HG03378 (cell line): ENCODE data around the gene UBE2H.
"Not testable (repeated sequence)": the region's sequence is repeated elsewhere in the genome, so short reads cannot be mapped to it uniquely, and the experiment has no call there.

Experiments
- ATAC-seq: cut with Tn5 transposase; IDR thresholded peaks from one replicate; pipeline ENCODE4 v1.9.1; 2021; ENCODE audit warnings: mild to moderate bottlenecking, moderate library complexity; ENCODE audit not compliant: unreplicated experiment

The UBE2H gene

DNA sequence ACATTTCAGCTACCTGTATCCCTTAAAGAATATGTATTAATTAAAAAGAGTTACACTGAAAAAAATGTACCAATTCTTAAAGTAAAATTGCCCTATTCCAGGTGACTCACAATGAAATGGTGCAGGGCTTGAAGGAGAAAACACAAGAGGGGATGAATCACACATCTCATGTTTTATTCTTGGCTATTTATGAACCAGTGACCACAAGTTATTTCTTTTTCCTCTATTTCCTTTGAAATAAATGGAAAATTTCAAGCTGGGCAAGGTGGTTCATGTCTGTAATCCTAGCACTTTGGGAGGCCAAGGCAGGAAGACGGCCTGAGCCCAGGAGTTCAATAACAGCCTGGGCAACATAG, 106.8 kb downstream of the UBE2H start:
- ATAC-seq, result no peak

- ATAC-seq, result no peak
Observed at GRCh38 chr7:129845178-129845971, 107.4 kb downstream of the UBE2H start.

- no peak for ATAC-seq
Observed at GRCh38 chr7:129843978-129844840, 108.6 kb downstream of the UBE2H start.

- ATAC-seq, result no peak
Observed at GRCh38 chr7:129843365-129843898, 109.3 kb downstream of the UBE2H start.

GRCh38 chr7:129841465-129841864, 111.3 kb downstream of the UBE2H start:
- ATAC-seq, result no peak

DNA sequence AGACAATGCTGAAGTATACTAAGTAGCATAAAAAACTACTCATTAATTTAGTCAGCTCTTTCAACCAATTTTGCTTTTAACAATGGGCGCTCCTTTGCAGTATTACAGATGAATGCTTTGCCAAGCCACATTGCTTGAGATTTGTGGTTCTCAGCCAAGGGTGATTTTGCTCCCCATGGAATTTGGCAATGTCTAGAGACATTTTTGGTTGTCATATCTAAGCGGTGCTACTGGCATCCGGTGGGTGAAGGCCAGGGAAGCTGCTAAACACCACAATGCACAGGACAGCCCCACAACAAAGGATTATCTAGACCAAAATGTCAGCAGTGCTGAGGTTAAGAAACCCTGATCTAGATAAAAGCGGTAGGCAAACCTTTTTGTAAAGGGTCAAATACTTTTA, 112.0 kb downstream of the UBE2H start:
- no peak for ATAC-seq

- ATAC-seq, result no peak
Observed at GRCh38 chr7:129836983-129837382, 115.8 kb downstream of the UBE2H start.

DNA sequence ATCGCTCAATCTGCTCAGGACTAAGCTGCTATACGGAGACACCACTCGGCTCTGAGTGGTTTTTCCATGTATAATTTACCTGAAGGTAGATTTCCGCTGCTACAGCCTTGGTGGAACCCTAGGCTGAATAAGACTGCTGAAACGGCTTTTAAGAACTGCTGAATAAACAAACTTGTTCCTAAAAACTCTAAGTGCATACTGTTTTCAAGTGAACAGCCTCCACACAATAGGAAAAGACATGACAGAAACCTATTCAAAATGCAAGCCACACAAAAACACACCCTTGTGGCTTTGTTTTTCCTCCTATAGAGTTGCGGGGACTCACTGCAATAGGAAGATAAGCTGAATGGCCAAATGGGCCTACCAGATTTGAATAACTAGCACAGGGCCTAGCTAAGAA, 117.2 kb downstream of the UBE2H start:
- no peak for ATAC-seq

DNA sequence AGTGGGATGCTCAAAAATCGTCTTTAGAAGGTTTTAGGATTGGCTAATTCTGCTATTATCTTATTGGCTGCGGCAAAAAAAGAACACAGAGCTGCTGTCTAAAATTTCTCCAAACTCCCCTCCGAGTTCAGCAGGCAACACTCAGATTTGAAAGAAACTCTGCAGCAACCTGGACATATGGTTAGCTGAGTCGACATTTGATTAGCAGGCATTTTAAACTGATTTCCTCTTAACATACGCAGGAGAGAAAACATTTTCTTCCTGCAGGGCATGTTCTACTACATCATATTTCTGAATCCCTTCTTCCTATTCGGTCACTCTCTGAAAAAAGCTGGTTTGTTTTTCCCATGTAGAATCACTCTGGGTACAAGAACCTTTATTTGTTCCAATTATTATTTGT, 119.4 kb downstream of the UBE2H start:
- ATAC-seq, result not testable (repeated sequence)

DNA sequence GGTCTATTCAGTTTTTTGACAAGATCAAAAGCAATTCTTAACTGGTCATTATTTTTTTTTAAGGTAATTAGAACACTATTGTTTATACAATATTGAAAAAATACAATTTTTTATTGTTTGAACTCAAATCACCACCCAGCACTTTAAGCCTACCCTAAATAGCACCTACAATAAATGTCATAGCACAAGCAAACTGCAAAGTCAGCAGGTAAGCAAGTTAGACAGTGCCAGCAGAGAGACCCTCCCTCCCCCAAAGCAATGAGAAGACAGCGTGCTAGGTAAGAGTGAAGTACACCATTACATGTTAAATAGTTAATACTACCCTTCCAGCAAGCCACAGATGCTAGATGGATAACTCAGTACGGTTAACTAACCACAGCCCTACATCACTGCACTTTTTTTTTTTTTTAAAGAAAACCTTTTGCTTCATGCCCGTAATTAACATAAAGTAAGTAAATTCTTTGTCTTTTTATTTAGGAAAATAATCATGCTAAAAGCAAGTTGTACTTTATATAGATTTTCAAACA, 120.0 kb downstream of the UBE2H start:
- no peak for ATAC-seq

GRCh38 chr7:129832282-129832681, 120.5 kb downstream of the UBE2H start:
- ATAC-seq, result no peak

- ATAC-seq, result no peak
Observed at GRCh38 chr7:129831424-129832058, 121.2 kb downstream of the UBE2H start.

- no peak for ATAC-seq
Observed at GRCh38 chr7:129830949-129831348, 121.8 kb downstream of the UBE2H start.

GRCh38 chr7:129829737-129830631, 122.8 kb downstream of the UBE2H start:
- no peak for ATAC-seq

DNA sequence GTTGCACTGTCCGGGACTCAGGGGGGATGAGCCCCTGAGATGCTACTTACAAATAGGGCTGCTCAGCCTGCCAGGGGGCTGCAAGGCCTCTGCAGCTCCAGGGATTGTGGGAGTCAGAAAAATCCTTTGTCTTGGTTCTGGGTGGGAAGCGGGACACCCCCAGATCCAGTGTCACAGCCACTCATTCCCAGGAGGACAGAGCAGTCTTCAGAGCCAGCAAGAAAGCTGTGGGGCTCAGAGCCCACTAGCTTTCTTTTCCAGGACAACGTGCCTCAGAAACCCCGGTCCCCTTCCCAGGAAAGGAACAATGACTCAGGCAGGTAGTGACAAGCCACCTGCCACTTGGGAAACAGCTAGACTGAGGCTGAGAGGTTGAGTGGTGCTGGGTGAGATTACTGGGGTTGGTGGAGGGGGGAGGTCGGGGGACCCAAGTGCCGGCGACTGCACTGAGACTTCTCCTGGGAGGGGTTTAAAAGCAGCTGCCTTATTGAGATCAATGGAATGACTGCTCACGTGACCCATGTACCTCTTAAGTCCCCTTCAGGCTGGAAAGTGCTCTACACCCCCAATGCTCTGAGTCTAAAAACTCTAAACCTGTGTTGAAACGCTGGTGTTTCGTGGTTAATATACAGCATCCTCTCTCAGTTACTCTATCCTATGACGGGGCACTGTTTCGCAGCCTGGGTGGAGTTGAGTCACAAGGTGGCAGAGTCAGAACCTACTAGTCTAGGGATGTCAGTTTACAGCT, 123.6 kb downstream of the UBE2H start:
- no peak for ATAC-seq

- no peak for ATAC-seq
Observed at GRCh38 chr7:129828078-129828762, 124.5 kb downstream of the UBE2H start.

DNA sequence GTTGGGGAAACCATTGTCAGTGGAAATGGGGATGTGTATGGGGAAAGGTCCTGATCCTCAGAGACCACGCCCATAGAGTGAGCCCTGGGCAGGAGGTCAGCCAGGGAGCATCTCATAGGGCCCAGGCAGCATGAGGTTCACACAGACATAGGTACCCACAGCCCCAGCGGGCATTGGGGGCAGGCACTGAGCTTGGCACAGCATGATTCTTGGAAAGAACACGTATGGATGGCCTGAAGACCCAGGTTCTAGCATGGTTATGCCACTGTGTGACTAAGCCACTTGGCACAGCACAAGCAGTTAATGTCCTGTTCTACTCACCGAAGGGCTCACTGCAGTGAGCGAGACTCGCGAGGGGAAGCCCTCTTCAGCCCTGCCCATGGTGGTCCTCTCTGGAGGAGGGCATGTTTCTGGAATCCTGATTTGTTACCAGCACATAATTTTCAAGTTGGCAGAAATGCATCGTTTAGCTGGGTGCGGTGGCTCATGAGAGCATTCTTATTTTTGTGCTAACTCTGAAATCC, 125.2 kb downstream of the UBE2H start:
- no peak for ATAC-seq

GRCh38 chr7:129826895-129827294, 125.9 kb downstream of the UBE2H start:
- not testable (repeated sequence) for ATAC-seq
